Heart right ventricle (tissue), 16 donors: ENCODE measurements around the gene DNAJC30. TPM values are rescaled to one million over a fixed set of nuclear protein-coding genes. Genes with fewer than 3 reads are reported as not detected.

Experiments used
- ATAC-seq, 8 donors: fragments of 200-7000 bp; cut with Tn5 transposase; one replicate each; pipeline ENCODE4 v1.9.1; 2020; ENCODE audit warnings: mild to moderate bottlenecking in 8 of 8, moderate library complexity in 8 of 8, moderate number of reproducible peaks in 1 of 8
- DNase-seq, 2 donors: peaks; one replicate each; pipeline ENCODE4 v3.0.0-alpha.2; 2020
- H3K27ac ChIP-seq, 10 donors: fragments of 200-600 bp; sonication (generic) in 2 of 10; one replicate each; pipeline versions ENCODE4 v1.5.0 to v1.8.0; 2020 to 2022; ENCODE audit warnings: mild to moderate bottlenecking in 3 of 10
- H3K27me3 ChIP-seq, 7 donors: fragments of 200-600 bp; one replicate each; pipeline ENCODE4 v1.8.0; 2021 to 2022; ENCODE audit warnings: mild to moderate bottlenecking in 2 of 7
- H3K36me3 ChIP-seq, 9 donors: fragments of 200-600 bp; sonication (generic) in 1 of 9; one replicate each; pipeline versions ENCODE4 v1.5.0 to v1.8.0; 2020 to 2022; ENCODE audit warnings: mild to moderate bottlenecking in 2 of 9
- H3K4me1 ChIP-seq, 9 donors: fragments of 200-600 bp; sonication (generic) in 1 of 9; one replicate each; pipeline versions ENCODE4 v1.5.0 to v1.8.0; 2020 to 2022; ENCODE audit warnings: mild to moderate bottlenecking in 4 of 9
- H3K4me3 ChIP-seq, 10 donors: fragments of 200-600 bp; sonication (generic) in 2 of 10; one replicate each; pipeline versions ENCODE4 v1.5.0 to v1.8.0; 2020 to 2022; ENCODE audit warnings: mild to moderate bottlenecking in 7 of 10, moderate library complexity in 2 of 10
- H3K9me3 ChIP-seq, 11 donors: fragments of 200-600 bp in 10 of 11; sonication (generic) in 2 of 11; one replicate each; pipeline versions ENCODE4 v1.5.0 to v1.8.0; 2013 to 2022; ENCODE audit warnings: mild to moderate bottlenecking in 2 of 11, control low read depth in 1 of 11, moderate library complexity in 1 of 11
- WGBS, 2 donors: extraction: QIAGEN DNeasy Blood & Tissue Kit; methylation state at CpG; one replicate each; pipeline ENCODE4 v1.1.7; 2013; ENCODE audit warnings: inconsistent platforms in 1 of 2; 5-methylcytosine and 5-hydroxymethylcytosine counted together
- intact Hi-C, 10 donors: fragments of 100-400 bp; cut with DNase I; formaldehyde crosslinking; loops; one replicate each; pipeline versions ENCODE4 v1.11.1 to v1.14.2; 2022
- polyA plus RNA-seq, 2 donors: library from polyadenylated mRNA; stranded (reverse); fragments of 200-250 nt; gene quantifications; one replicate each; pipeline ENCODE4 v1.2.3, GENCODE V29; 2013
- total RNA-seq, 10 donors: library from RNA; stranded (reverse); fragmentation: NEBNext Ultra II Directional in 3 of 10; extraction: Animal tissue kit (Norgen Biotek cat#: 25700) in 3 of 10; gene quantifications; one replicate each; pipeline versions ENCODE4 v1.2.1 to v1.2.4, GENCODE V29; 2021 to 2023
- TF ChIP-seq, protein P1 (sequence below), 9 donors: fragments of 200-600 bp; sonication (generic) in 2 of 9; IDR thresholded peaks; one replicate each; pipeline versions ENCODE4 v1.5.0 to v1.8.0; 2021 to 2022; ENCODE audit warnings: antibody characterized with exemption in 9 of 9, mild to moderate bottlenecking in 5 of 9, moderate library complexity in 1 of 9
- donor health status: Arrhythmogenic right ventricular cardiomyopathy.
- donor health status: ischemic (EF 13 %, LVEDD 7.1; RV severe dilation, severe dysfunction).
- donor health status: healthy with polysubstance abuse.
- donor health status: DM: no; HTN: yes; CAD: no.
- donor health status: DM: no; HTN: no; CAD: no.
- donor health status: ischemic (EF 25% LVEDD 6.9; RV normal size, moderate dysfunction).
- donor health status: ischemic (EF 25% LVEDD 5.7; RV mildly dilated, moderate dysfunction).
- donor health status: healthy.
- donor health status: DM: yes; HTN: yes; CAD: no.
- donor health status: Ischemic cardiomyopathy.
- donor health status: ischemic (EF 35%, LVEDD 5.7; RV mildly dilated, moderate dysfunction).
- donor health status: nonischemic (EF 11% LVEDD 7.7; RV severe dilation, severe dysfunction).
- donor health status: DM: yes; HTN: yes; CAD: no.
- donor health status: PGD.
- donor health status: ischemic (EF 29% LVEDD 5.4; RV normal size, mild dysfunction).
- donor health status: nonischemic (EF 23%, LVEDD 6.1; RV moderate dilation, normal function).

Gene DNAJC30
- total and polyA plus RNA-seq, 12 donors, result 9.1 to 20.8 (median 15.4) TPM

DNA sequence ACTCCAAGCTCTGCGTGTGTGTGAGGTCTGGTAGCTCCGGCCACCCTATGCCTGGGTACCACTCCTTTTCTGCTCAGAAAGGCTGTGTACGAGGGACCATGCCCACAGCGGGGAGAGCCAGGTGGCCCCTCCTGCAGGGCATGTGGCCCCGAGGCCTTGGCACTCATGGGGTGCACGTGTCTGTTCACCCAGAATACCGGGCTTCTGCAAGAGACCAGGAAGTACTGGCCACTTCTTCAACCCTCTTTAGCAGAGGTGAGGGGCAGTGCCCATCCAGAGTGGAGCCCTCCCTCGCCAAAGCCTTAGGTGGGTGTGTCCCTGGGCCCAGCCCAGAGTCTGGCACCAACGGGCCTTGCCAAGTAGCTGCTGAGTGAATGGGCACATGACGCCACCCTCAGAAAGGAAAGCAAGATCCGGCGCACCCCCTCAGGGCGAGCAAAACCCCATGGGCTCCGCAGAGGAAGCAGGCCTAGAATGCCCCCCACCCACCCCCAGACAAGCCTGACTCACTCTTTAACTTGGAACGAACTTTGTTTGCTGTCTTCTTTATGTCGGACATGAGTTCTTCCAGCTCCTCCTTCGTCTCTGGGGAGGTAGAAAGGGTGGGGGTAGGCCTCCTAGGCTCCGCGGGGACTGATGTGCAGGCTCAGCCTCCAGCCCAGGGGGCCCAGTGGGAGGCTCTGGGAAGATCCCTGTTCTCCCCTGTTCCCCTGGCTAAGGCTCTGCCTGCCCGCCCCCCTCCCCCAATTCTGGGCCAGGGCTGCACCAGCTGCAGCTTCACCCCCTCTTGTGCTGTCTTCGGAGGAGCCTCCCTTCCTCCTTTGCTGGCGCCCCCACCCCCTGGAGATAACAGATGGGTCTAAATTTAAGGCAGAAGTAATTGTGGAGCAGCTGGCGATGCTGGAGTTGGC lies 21.6 kb upstream of the DNAJC30 start:
- ATAC-seq (no peak), DNase-seq (no peak)
- Histone ChIP-seq H3K9me3 (no peaks in the 10 kb centered on the region), H3K36me3 (peaks cover 0 to 20% (median 0%) of the 10 kb centered on the region in 9 donors), H3K27me3 (no peaks in the 10 kb centered on the region), H3K27ac (no peak overlapping the region), H3K4me3 (no peak overlapping the region), H3K4me1 (peaks cover 0 to 6% (median 0%) of the 10 kb centered on the region in 9 donors)
- intact Hi-C loops, result no loop called here
- 84 to 87% methylated on average over 23 of the region's 23 CpGs for WGBS, 2 donors
- TF ChIP-seq, protein P1, sequence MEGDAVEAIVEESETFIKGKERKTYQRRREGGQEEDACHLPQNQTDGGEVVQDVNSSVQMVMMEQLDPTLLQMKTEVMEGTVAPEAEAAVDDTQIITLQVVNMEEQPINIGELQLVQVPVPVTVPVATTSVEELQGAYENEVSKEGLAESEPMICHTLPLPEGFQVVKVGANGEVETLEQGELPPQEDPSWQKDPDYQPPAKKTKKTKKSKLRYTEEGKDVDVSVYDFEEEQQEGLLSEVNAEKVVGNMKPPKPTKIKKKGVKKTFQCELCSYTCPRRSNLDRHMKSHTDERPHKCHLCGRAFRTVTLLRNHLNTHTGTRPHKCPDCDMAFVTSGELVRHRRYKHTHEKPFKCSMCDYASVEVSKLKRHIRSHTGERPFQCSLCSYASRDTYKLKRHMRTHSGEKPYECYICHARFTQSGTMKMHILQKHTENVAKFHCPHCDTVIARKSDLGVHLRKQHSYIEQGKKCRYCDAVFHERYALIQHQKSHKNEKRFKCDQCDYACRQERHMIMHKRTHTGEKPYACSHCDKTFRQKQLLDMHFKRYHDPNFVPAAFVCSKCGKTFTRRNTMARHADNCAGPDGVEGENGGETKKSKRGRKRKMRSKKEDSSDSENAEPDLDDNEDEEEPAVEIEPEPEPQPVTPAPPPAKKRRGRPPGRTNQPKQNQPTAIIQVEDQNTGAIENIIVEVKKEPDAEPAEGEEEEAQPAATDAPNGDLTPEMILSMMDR (IDR thresholded peaks at IDR 0.05), result no peak

DNA sequence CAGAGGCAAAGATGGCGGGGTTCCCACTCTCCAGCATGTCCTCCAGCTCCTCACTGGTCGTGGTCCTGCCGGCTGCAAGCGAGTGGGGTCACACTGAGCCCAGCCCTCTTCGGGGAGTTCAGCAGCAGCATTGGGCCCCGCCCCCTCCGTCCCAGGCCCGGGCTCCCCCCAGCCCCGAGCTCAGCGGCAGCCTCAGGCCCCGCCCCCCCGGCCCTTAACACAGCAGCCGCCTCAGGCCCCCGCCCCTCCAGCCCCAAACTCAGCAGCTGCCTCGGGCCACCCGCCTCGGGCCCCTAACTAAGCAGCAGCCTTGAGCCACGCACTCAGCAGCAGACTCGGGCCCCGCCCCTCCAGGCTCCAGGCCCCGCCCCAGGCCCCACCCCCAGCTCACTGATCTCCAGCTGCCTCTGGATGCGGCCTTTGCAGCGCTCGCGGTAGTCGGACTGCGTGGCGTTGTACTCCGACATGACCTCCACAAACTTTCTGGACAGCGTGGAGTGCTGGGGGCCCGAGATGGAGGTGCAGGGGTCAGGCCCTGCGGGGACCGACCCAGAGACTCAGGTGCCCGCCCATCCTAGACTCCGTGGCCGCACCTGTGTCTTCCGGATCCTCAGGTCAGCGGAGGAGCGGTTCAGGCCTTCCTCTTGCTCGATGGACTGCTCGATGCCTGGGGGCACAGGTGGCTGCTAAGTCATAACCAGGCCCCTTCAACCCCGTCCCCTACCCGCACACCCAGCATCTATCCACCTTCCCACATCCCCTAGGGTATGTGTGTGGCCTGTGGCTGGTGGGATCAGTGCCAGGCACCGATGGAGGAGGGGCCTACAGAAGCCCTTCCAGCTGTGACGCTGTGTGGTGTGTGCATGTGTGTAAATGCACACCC lies 20.7 kb upstream of the DNAJC30 start:
- no peak overlapping the region for H3K27ac ChIP-seq
- 34 to 35% methylated on average over 43 to 44 of the region's 45 CpGs for WGBS, 2 donors
- H3K4me1 ChIP-seq, result peaks cover 0 to 6% (median 0%) of the 10 kb centered on the region in 9 donors

DNA sequence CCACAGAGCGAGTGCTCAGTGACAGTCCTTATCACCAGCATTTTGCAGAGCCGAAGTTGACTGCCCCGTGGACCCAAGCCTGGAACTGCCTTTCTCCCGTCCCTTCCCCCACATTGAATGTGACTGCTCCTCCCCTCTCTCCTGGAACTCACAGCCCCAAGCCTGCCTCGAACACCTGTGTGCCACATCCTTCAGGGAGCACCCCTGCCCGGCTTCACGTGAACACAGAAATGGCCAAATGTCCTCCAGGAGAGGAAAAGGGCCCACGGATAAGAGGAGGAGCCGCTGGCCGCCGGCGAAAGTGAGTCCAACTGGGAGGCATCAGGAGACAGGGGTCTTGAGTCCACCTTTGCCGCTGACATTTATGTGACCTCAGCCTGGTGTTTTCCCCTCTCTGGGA lies 20.0 kb upstream of the DNAJC30 start:
- ATAC-seq (no peak), DNase-seq (no peak)
- Histone ChIP-seq H3K27ac (no peak overlapping the region), H3K9me3 (no peaks in the 10 kb centered on the region), H3K4me1 (peaks cover 0 to 6% (median 0%) of the 10 kb centered on the region in 9 donors), H3K4me3 (peak overlapping the region in 1 of 10 donors; percentile 22), H3K36me3 (peaks cover 0 to 37% (median 4%) of the 10 kb centered on the region in 9 donors), H3K27me3 (no peaks in the 10 kb centered on the region)
- TF ChIP-seq, protein P1 (IDR thresholded peaks at IDR 0.05), result no peak
- intact Hi-C loops, result no loop called here
- 72 to 81% methylated on average over 13 of the region's 13 CpGs for WGBS, 2 donors

More for the DNA sequence above, 20.7 kb upstream of the DNAJC30 start:
- DNase-seq (peak in 1 of 2 donors; percentile 46), ATAC-seq (peak in 7 of 8 donors; percentile 43 to 68 (median 53))
- Histone ChIP-seq H3K4me3 (peak overlapping the region in 4 of 10 donors; percentile 17 to 23 (median 21)), H3K36me3 (peaks cover 0 to 29% (median 0%) of the 10 kb centered on the region in 9 donors), H3K27me3 (no peaks in the 10 kb centered on the region), H3K9me3 (no peaks in the 10 kb centered on the region)
- TF ChIP-seq, protein P1 (IDR thresholded peaks at IDR 0.05), result no peak
- intact Hi-C loops, result no loop called here

DNA sequence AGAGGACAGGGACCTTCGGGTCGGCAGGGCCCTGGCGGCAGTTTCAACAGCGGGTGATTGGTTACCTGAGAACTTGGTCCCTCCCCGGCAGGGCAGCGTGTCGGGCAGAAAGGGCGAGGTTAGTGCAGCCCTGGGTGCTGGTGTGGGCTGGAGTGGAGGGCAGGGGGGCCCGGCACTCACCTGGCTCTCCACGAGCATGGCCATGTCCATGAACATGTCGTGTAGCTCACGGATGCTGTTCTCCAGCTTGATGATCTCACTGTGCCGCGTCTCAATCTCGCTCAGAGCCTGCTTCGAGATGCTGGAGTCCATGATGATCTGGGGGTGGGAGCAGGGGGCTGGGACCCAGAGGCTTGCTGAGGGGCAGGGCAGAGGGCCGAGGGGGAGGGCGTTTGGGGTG lies 19.4 kb upstream of the DNAJC30 start:
- H3K27ac ChIP-seq, result no peak overlapping the region
- H3K9me3 ChIP-seq, result no peaks in the 10 kb centered on the region
- no peak for DNase-seq
- ATAC-seq, result no peak
- no peaks in the 10 kb centered on the region for H3K27me3 ChIP-seq
- intact Hi-C loops, result no loop called here
- H3K4me3 ChIP-seq, result no peak overlapping the region
- TF ChIP-seq, protein P1 (IDR thresholded peaks at IDR 0.05), result no peak
- peaks cover 0 to 6% (median 0%) of the 10 kb centered on the region in 9 donors for H3K4me1 ChIP-seq
- H3K36me3 ChIP-seq, result peaks cover 0 to 42% (median 6%) of the 10 kb centered on the region in 9 donors
- 93% methylated on average over 18 of the region's 18 CpGs for WGBS, 2 donors
